Naive thymus-derived CD8-positive, alpha-beta T cell (primary cell): Measurements from ENCODE around the gene SLIT3. TPM values are rescaled to one million over a fixed set of nuclear protein-coding genes. Genes with fewer than 3 reads are reported as not detected.

Experiments used
- ATAC-seq, 2 donors: fragments of 150-1000 bp; cut with Tn5 transposase in 1 of 2; sonication (Bioruptor Pico), chemical (Tn5 transposase) in 1 of 2; 1 replicate in 1 of 2; 2 replicates in 1 of 2; pipeline ENCODE4 v1.10.0; 2021; ENCODE audit warnings: mild to moderate bottlenecking in 2 of 2, moderate library complexity in 2 of 2
- POLR2A ChIA-PET: fragments of 350-600 bp; sonication (Branson Sonifier 250); formaldehyde crosslinking; loops from one replicate; lab custom pipeline; 2021; ENCODE audit warnings: antibody characterized with exemption; lab: Charles Lee
- DNase-seq, 10 donors: peaks; one replicate each; pipeline versions ENCODE4 v3.0.0 to v3.0.0-alpha.2; 2020 to 2022
- H3K27ac Mint-ChIP-seq, 10 donors: one replicate each; pipeline ENCODE4 v1.8.0; 2020 to 2022; ENCODE audit warnings: mild to moderate bottlenecking in 10 of 10, mixed read lengths in 10 of 10, moderate library complexity in 4 of 10, inconsistent platforms in 1 of 10
- H3K27me3 Mint-ChIP-seq, 5 donors: one replicate each; pipeline ENCODE4 v1.8.0; 2021 to 2022; ENCODE audit warnings: mixed read lengths in 5 of 5
- H3K36me3 Mint-ChIP-seq, 3 donors: one replicate each; pipeline ENCODE4 v1.8.0; 2020 to 2022; ENCODE audit warnings: mixed read lengths in 3 of 3, mild to moderate bottlenecking in 2 of 3, inconsistent platforms in 1 of 3
- H3K4me1 Mint-ChIP-seq, 4 donors: one replicate each; pipeline ENCODE4 v1.8.0; 2021 to 2022; ENCODE audit warnings: mixed read lengths in 4 of 4
- H3K4me3 Mint-ChIP-seq, 10 donors: one replicate each; pipeline ENCODE4 v1.8.0; 2020 to 2022; ENCODE audit warnings: mild to moderate bottlenecking in 10 of 10, mixed read lengths in 10 of 10, moderate library complexity in 6 of 10, inconsistent platforms in 1 of 10
- H3K9me3 Mint-ChIP-seq, 9 donors: one replicate each; pipeline ENCODE4 v1.8.0; 2020 to 2022; ENCODE audit warnings: mixed read lengths in 9 of 9, mild to moderate bottlenecking in 3 of 9, inconsistent platforms in 1 of 9, moderate library complexity in 1 of 9
- polyA plus RNA-seq, 3 donors: library from polyadenylated mRNA; unstranded; fragments of 300-500 nt; fragmentation: Illumina TruSeq; gene quantifications; one replicate each; pipeline ENCODE4 v1.2.3, GENCODE V29; 2021
- total RNA-seq, 8 experiments: library from RNA in 2 of 8; stranded (reverse) in 2 of 8; gene quantifications; one replicate each; pipeline ENCODE4 v1.2.3 and lab custom pipeline; 2021 to 2026

Gene SLIT3
- total and polyA plus RNA-seq, 5 experiments from 2014 or later = not detected

- Mint-ChIP-seq H3K4me1 (peaks cover 0 to 2% (median 0%) of the 10 kb centered on the region in 4 donors), H3K9me3 (peaks cover 0 to 3% (median 0%) of the 10 kb centered on the region in 9 donors), H3K27me3 (peaks cover 0 to 10% (median 2%) of the 10 kb centered on the region in 5 donors), H3K27ac (no peak overlapping the region), H3K36me3 (no peaks in the 10 kb centered on the region), H3K4me3 (no peak overlapping the region)
- POLR2A ChIA-PET = no interaction called here
- DNase-seq = no peak
- ATAC-seq = no peak
Observed at GRCh38 chr5:168777651-168778050, 523.3 kb downstream of the SLIT3 start.

GRCh38 chr5:168776070-168776469, 524.9 kb downstream of the SLIT3 start:
- POLR2A ChIA-PET = no interaction called here
- no peak for DNase-seq
- Mint-ChIP-seq H3K9me3 (peaks cover 0 to 3% (median 0%) of the 10 kb centered on the region in 9 donors), H3K36me3 (no peaks in the 10 kb centered on the region), H3K27me3 (peaks cover 0 to 20% (median 2%) of the 10 kb centered on the region in 5 donors), H3K4me1 (peaks cover 0 to 2% (median 0%) of the 10 kb centered on the region in 4 donors), H3K27ac (no peak overlapping the region), H3K4me3 (no peak overlapping the region)
- ATAC-seq = no peak

GRCh38 chr5:168773226-168773625, 527.7 kb downstream of the SLIT3 start:
- Mint-ChIP-seq H3K9me3 (peaks cover 0 to 5% (median 0%) of the 10 kb centered on the region in 9 donors), H3K4me3 (no peak overlapping the region), H3K27ac (no peak overlapping the region), H3K4me1 (peaks cover 0 to 2% (median 0%) of the 10 kb centered on the region in 4 donors), H3K36me3 (no peaks in the 10 kb centered on the region), H3K27me3 (peaks cover 0 to 20% (median 2%) of the 10 kb centered on the region in 5 donors)
- no peak for ATAC-seq
- no peak for DNase-seq
- POLR2A ChIA-PET = no interaction called here

- no peak overlapping the region for H3K27ac Mint-ChIP-seq
- POLR2A ChIA-PET = no interaction called here
- DNase-seq (no peak), ATAC-seq (no peak)
- no peak overlapping the region for H3K4me3 Mint-ChIP-seq
- H3K36me3 Mint-ChIP-seq = no peaks in the 10 kb centered on the region
- peaks cover 0 to 22% (median 2%) of the 10 kb centered on the region in 5 donors for H3K27me3 Mint-ChIP-seq
- peaks cover 0 to 12% (median 2%) of the 10 kb centered on the region in 9 donors for H3K9me3 Mint-ChIP-seq
- H3K4me1 Mint-ChIP-seq = peaks cover 0 to 2% (median 0%) of the 10 kb centered on the region in 4 donors
Observed at GRCh38 chr5:168772316-168772961, 528.5 kb downstream of the SLIT3 start.

GRCh38 chr5:168771678-168772077, 529.3 kb downstream of the SLIT3 start:
- no peaks in the 10 kb centered on the region for H3K36me3 Mint-ChIP-seq
- H3K27ac Mint-ChIP-seq = no peak overlapping the region
- POLR2A ChIA-PET = no interaction called here

GRCh38 chr5:168770996-168771395, 529.9 kb downstream of the SLIT3 start:
- POLR2A ChIA-PET = no interaction called here

More at GRCh38 chr5:168771678-168772077, 529.3 kb downstream of the SLIT3 start:
- Mint-ChIP-seq H3K27me3 (peaks cover 0 to 16% (median 2%) of the 10 kb centered on the region in 5 donors), H3K4me1 (peaks cover 0 to 2% (median 0%) of the 10 kb centered on the region in 4 donors), H3K4me3 (no peak overlapping the region), H3K9me3 (peaks cover 0 to 13% (median 3%) of the 10 kb centered on the region in 9 donors)
- ATAC-seq (no peak), DNase-seq (no peak)

GRCh38 chr5:168770036-168770498, 530.9 kb downstream of the SLIT3 start:
- Mint-ChIP-seq H3K9me3 (peaks cover 0 to 13% (median 0%) of the 10 kb centered on the region in 9 donors), H3K4me3 (no peak overlapping the region), H3K27me3 (peaks cover 0 to 20% (median 0%) of the 10 kb centered on the region in 5 donors), H3K27ac (no peak overlapping the region), H3K36me3 (no peaks in the 10 kb centered on the region), H3K4me1 (no peaks in the 10 kb centered on the region)
- DNase-seq (no peak), ATAC-seq (no peak)
- POLR2A ChIA-PET = no interaction called here

More at GRCh38 chr5:168770996-168771395, 529.9 kb downstream of the SLIT3 start:
- DNase-seq = no peak
- no peaks in the 10 kb centered on the region for H3K36me3 Mint-ChIP-seq
- no peak overlapping the region for H3K27ac Mint-ChIP-seq
- ATAC-seq = no peak
- H3K4me1 Mint-ChIP-seq = peaks cover 0 to 2% (median 0%) of the 10 kb centered on the region in 4 donors
- peaks cover 0 to 13% (median 2%) of the 10 kb centered on the region in 9 donors for H3K9me3 Mint-ChIP-seq
- H3K27me3 Mint-ChIP-seq = peaks cover 0 to 18% (median 2%) of the 10 kb centered on the region in 5 donors
- H3K4me3 Mint-ChIP-seq = no peak overlapping the region

GRCh38 chr5:168768172-168768571, 532.8 kb downstream of the SLIT3 start:
- no peak overlapping the region for H3K4me3 Mint-ChIP-seq
- H3K4me1 Mint-ChIP-seq = no peaks in the 10 kb centered on the region
- POLR2A ChIA-PET = no interaction called here
- H3K27me3 Mint-ChIP-seq = peaks cover 0 to 20% (median 0%) of the 10 kb centered on the region in 5 donors
- H3K9me3 Mint-ChIP-seq = peaks cover 0 to 13% (median 0%) of the 10 kb centered on the region in 9 donors
- DNase-seq (no peak), ATAC-seq (no peak)
- H3K36me3 Mint-ChIP-seq = no peaks in the 10 kb centered on the region
- no peak overlapping the region for H3K27ac Mint-ChIP-seq

GRCh38 chr5:168766426-168766700, 534.6 kb downstream of the SLIT3 start:
- POLR2A ChIA-PET = no interaction called here
- ATAC-seq (no peak), DNase-seq (no peak)
- H3K27ac Mint-ChIP-seq = no peak overlapping the region
- peaks cover 0 to 12% (median 0%) of the 10 kb centered on the region in 5 donors for H3K27me3 Mint-ChIP-seq
- H3K9me3 Mint-ChIP-seq = peaks cover 0 to 13% (median 0%) of the 10 kb centered on the region in 9 donors
- H3K4me3 Mint-ChIP-seq = no peak overlapping the region
- no peaks in the 10 kb centered on the region for H3K36me3 Mint-ChIP-seq
- H3K4me1 Mint-ChIP-seq = no peaks in the 10 kb centered on the region

GRCh38 chr5:168765551-168766425, 535.2 kb downstream of the SLIT3 start:
- no peaks in the 10 kb centered on the region for H3K4me1 Mint-ChIP-seq
- peaks cover 0 to 12% (median 0%) of the 10 kb centered on the region in 5 donors for H3K27me3 Mint-ChIP-seq
- H3K27ac Mint-ChIP-seq = no peak overlapping the region
- H3K4me3 Mint-ChIP-seq = no peak overlapping the region
- no peak for ATAC-seq
- POLR2A ChIA-PET = no interaction called here
- no peak for DNase-seq
- H3K36me3 Mint-ChIP-seq = no peaks in the 10 kb centered on the region
- H3K9me3 Mint-ChIP-seq = peaks cover 0 to 13% (median 0%) of the 10 kb centered on the region in 9 donors

- POLR2A ChIA-PET = no interaction called here
- no peaks in the 10 kb centered on the region for H3K4me1 Mint-ChIP-seq
- no peak overlapping the region for H3K4me3 Mint-ChIP-seq
- peaks cover 0 to 12% (median 0%) of the 10 kb centered on the region in 5 donors for H3K27me3 Mint-ChIP-seq
- peaks cover 0 to 13% (median 0%) of the 10 kb centered on the region in 9 donors for H3K9me3 Mint-ChIP-seq
- no peak overlapping the region for H3K27ac Mint-ChIP-seq
- ATAC-seq = no peak
- no peak for DNase-seq
- H3K36me3 Mint-ChIP-seq = no peaks in the 10 kb centered on the region
Observed at GRCh38 chr5:168765086-168765550, 535.8 kb downstream of the SLIT3 start.

GRCh38 chr5:168756453-168757391, 544.2 kb downstream of the SLIT3 start:
- no peaks in the 10 kb centered on the region for H3K4me1 Mint-ChIP-seq
- peaks cover 0 to 7% (median 2%) of the 10 kb centered on the region in 5 donors for H3K27me3 Mint-ChIP-seq
- no peaks in the 10 kb centered on the region for H3K36me3 Mint-ChIP-seq
- H3K27ac Mint-ChIP-seq = no peak overlapping the region
- no peak overlapping the region for H3K4me3 Mint-ChIP-seq
- POLR2A ChIA-PET = no interaction called here
- no peaks in the 10 kb centered on the region for H3K9me3 Mint-ChIP-seq
- DNase-seq = no peak
- no peak for ATAC-seq
